IPS DF 4.7 (cell line): Measurements from ENCODE around the gene EDARADD.

Experiments
- DNase-seq: peaks from one replicate; pipeline ENCODE4 v3.0.0-alpha.2; 2013; ENCODE audit warnings: low spot score; ENCODE audit errors: extremely low read depth

Gene EDARADD

GRCh38 chr1:236392182-236392581 is 1.9 kb upstream of the EDARADD start:
- DNase-seq, result no peak

- DNase-seq, result no peak
Observed at GRCh38 chr1:236394879-236395229, 768 bp downstream of the EDARADD start.

- DNase-seq, result no peak
Observed at GRCh38 chr1:236395230-236395946, 1.3 kb downstream of the EDARADD start.

- DNase-seq, result no peak
Observed at GRCh38 chr1:236395947-236396664, 2.0 kb downstream of the EDARADD start.

GRCh38 chr1:236396665-236397043 is 2.6 kb downstream of the EDARADD start:
- no peak for DNase-seq

GRCh38 chr1:236397173-236397759 is 3.2 kb downstream of the EDARADD start:
- no peak for DNase-seq

GRCh38 chr1:236398538-236398937 is 4.5 kb downstream of the EDARADD start:
- no peak for DNase-seq

GRCh38 chr1:236400061-236400603 is 6.0 kb downstream of the EDARADD start:
- no peak for DNase-seq

- no peak for DNase-seq
Observed at GRCh38 chr1:236401698-236402097, 7.6 kb downstream of the EDARADD start.

- DNase-seq, result no peak
Observed at GRCh38 chr1:236403905-236404696, 10.0 kb downstream of the EDARADD start.

GRCh38 chr1:236407059-236407458 is 13.0 kb downstream of the EDARADD start:
- no peak for DNase-seq

GRCh38 chr1:236413688-236414087 is 19.6 kb downstream of the EDARADD start:
- DNase-seq, result no peak

- no peak for DNase-seq
Observed at GRCh38 chr1:236416165-236416564, 22.1 kb downstream of the EDARADD start.

GRCh38 chr1:236417336-236417735 is 23.2 kb downstream of the EDARADD start:
- no peak for DNase-seq

GRCh38 chr1:236419502-236419901 is 25.4 kb downstream of the EDARADD start:
- DNase-seq, result no peak

GRCh38 chr1:236421022-236421421 is 26.9 kb downstream of the EDARADD start:
- DNase-seq, result no peak

- DNase-seq, result no peak
Observed at GRCh38 chr1:236421850-236422516, 27.9 kb downstream of the EDARADD start.

- no peak for DNase-seq
Observed at GRCh38 chr1:236422517-236422876, 28.4 kb downstream of the EDARADD start.

GRCh38 chr1:236425031-236425663 is 31.1 kb downstream of the EDARADD start:
- DNase-seq, result no peak

GRCh38 chr1:236426215-236426614 is 32.1 kb downstream of the EDARADD start:
- DNase-seq, result no peak
